CD4-positive, alpha-beta memory T cell (primary cell): ENCODE measurements around the gene SALL3. TPM values are rescaled to one million over a fixed set of nuclear protein-coding genes. Genes with fewer than 3 reads are reported as not detected.

ENCODE experiments used
- CTCF ChIA-PET: fragments of 350-600 bp; sonication (Branson Sonifier 250); formaldehyde crosslinking; loops from one replicate; lab custom pipeline; 2021; ENCODE audit warnings: inconsistent platforms; ENCODE audit not compliant: partially characterized antibody; lab: Charles Lee
- POLR2A ChIA-PET: fragments of 350-600 bp; sonication (Branson Sonifier 250); formaldehyde crosslinking; loops from one replicate; lab custom pipeline; 2021; ENCODE audit not compliant: partially characterized antibody; lab: Charles Lee
- DNase-seq, 5 donors: peaks; one replicate each; pipeline versions ENCODE4 v3.0.0 to v3.0.0-alpha.2; 2020 to 2022; ENCODE audit warnings: mixed read lengths in 1 of 5
- H3K27ac ChIP-seq: one replicate; pipeline ENCODE4 v1.7.0; 2013; ENCODE audit warnings: low read depth, low read length
- H3K27me3 ChIP-seq: 2 replicates; pipeline ENCODE4 v1.7.0; 2013; ENCODE audit warnings: mild to moderate bottlenecking, low read length, moderate library complexity; ENCODE audit not compliant: insufficient read depth
- H3K36me3 ChIP-seq: 2 replicates; pipeline ENCODE4 v1.7.0; 2013; ENCODE audit warnings: mild to moderate bottlenecking, low read length, moderate library complexity; ENCODE audit not compliant: insufficient read depth
- H3K4me1 ChIP-seq: 2 replicates; pipeline ENCODE4 v1.7.0; 2013; ENCODE audit warnings: mild to moderate bottlenecking, low read length, moderate library complexity; ENCODE audit not compliant: insufficient read depth
- H3K4me3 ChIP-seq, 2 donors: one replicate each; pipeline ENCODE4 v1.7.0; 2013; ENCODE audit warnings: low read length in 2 of 2, mild to moderate bottlenecking in 1 of 2
- H3K9me3 ChIP-seq, 2 donors: one replicate each; pipeline ENCODE4 v1.7.0; 2013; ENCODE audit warnings: low read length in 2 of 2, control low read depth in 1 of 2; ENCODE audit not compliant: control insufficient read depth in 1 of 2
- H3K27ac Mint-ChIP-seq, 7 donors: one replicate each; pipeline ENCODE4 v1.8.0; 2020 to 2021; ENCODE audit warnings: mixed read lengths in 7 of 7, mild to moderate bottlenecking in 6 of 7, inconsistent platforms in 3 of 7, moderate library complexity in 3 of 7
- H3K27me3 Mint-ChIP-seq, 2 donors: one replicate each; pipeline ENCODE4 v1.8.0; 2020 to 2021; ENCODE audit warnings: mixed read lengths in 2 of 2
- H3K36me3 Mint-ChIP-seq, 2 donors: one replicate each; pipeline ENCODE4 v1.8.0; 2020 to 2021; ENCODE audit warnings: mixed read lengths in 2 of 2, inconsistent platforms in 1 of 2, mild to moderate bottlenecking in 1 of 2
- H3K4me1 Mint-ChIP-seq, 4 donors: one replicate each; pipeline ENCODE4 v1.8.0; 2020 to 2021; ENCODE audit warnings: mixed read lengths in 4 of 4, mild to moderate bottlenecking in 1 of 4
- H3K4me3 Mint-ChIP-seq, 8 donors: one replicate each; pipeline ENCODE4 v1.8.0; 2020 to 2021; ENCODE audit warnings: mixed read lengths in 8 of 8, mild to moderate bottlenecking in 7 of 8, moderate library complexity in 6 of 8, inconsistent platforms in 3 of 8
- H3K9me3 Mint-ChIP-seq, 8 donors: one replicate each; pipeline ENCODE4 v1.8.0; 2020 to 2021; ENCODE audit warnings: mixed read lengths in 8 of 8, mild to moderate bottlenecking in 5 of 8, inconsistent platforms in 3 of 8, moderate library complexity in 1 of 8
- intact Hi-C: fragments of 100-400 bp; cut with micrococcal nuclease; formaldehyde crosslinking; loops from one replicate; pipeline ENCODE4 v1.15.1; 2023
- polyA plus RNA-seq, 2 donors: library from polyadenylated mRNA; unstranded; fragments of 300-500 nt; fragmentation: Illumina TruSeq; gene quantifications; one replicate each; pipeline ENCODE4 v1.2.3, GENCODE V29; 2021
- total RNA-seq, 2 experiments: library from RNA; stranded (reverse); gene quantifications; one replicate each; pipeline ENCODE4 v1.2.3, GENCODE V29; 2021

SALL3 gene
- total and polyA plus RNA-seq, 4 experiments from 2014 or later: not detected

DNA sequence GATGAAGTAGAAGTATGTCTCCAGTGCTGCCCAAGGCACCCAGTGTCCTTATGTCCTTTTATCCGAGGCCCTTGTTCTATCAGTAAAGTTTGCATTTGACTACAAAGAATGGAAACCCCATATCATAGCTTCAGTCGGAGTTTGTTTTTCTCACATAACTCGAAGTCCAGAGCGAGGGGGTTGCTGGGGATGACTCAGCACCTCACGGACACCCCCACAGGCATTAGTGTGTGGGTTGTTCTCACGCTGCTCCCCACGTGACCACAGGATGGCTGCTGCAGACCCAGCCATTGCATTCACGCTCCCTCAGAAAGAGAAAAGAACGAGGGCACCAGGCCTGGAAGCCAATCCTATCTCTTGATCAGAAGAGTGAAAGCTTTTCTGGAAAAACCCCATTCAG lies 27.8 kb downstream of the SALL3 start:
- ChIA-PET CTCF (no interaction called here), POLR2A (no interaction called here)
- H3K27ac Mint-ChIP-seq: no peak overlapping the region
- no peak overlapping the region for H3K4me3 Mint-ChIP-seq
- intact Hi-C loops: no loop called here
- Histone ChIP-seq H3K36me3 (no peaks in the 10 kb centered on the region), H3K27me3 (no peaks in the 10 kb centered on the region), H3K4me3 (no peak overlapping the region), H3K4me1 (no peaks in the 10 kb centered on the region), H3K9me3 (no peaks in the 10 kb centered on the region), H3K27ac (no peak overlapping the region)
- H3K36me3 Mint-ChIP-seq: no peaks in the 10 kb centered on the region
- peaks cover 3 to 10% of the 10 kb centered on the region in 2 donors for H3K27me3 Mint-ChIP-seq
- DNase-seq: no peak
- H3K9me3 Mint-ChIP-seq: peaks cover 0 to 2% (median 0%) of the 10 kb centered on the region in 8 donors
- peaks cover 0 to 1% (median 0%) of the 10 kb centered on the region in 4 donors for H3K4me1 Mint-ChIP-seq

DNA sequence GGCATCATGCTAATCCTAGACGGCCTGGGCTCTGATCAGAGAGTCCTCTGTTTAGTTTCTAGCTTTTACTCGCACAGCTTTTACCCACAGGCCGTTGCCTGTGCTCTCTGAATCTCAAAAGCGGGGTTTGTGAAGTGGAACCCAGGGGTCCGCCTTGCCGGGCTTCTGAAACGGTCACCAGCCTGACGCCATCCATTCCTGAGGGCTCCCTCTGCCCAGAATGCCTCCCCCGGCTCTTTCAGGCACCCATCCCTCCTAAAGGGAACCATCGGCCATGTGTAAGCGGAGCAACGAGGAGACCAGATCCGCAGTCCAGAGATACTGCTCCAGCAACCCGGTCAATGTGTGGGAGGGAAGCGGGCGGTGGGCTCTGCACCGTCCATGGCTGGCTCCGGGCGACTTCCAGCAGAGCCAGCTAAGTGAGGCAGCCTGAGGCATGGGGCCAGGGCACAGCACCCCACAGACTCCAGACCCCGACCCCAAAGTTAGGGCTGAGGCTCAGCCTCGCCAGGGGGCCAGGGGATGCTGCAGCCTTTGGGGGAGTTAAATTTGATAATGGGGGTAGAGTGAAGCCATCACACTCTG lies 28.8 kb downstream of the SALL3 start:
- peaks cover 0 to 1% (median 0%) of the 10 kb centered on the region in 4 donors for H3K4me1 Mint-ChIP-seq
- Histone ChIP-seq H3K27ac (no peak overlapping the region), H3K9me3 (no peaks in the 10 kb centered on the region), H3K4me3 (no peak overlapping the region), H3K27me3 (no peaks in the 10 kb centered on the region), H3K36me3 (no peaks in the 10 kb centered on the region), H3K4me1 (no peaks in the 10 kb centered on the region)
- H3K36me3 Mint-ChIP-seq: no peaks in the 10 kb centered on the region
- no peak overlapping the region for H3K27ac Mint-ChIP-seq
- peaks cover 0 to 2% (median 0%) of the 10 kb centered on the region in 8 donors for H3K9me3 Mint-ChIP-seq
- H3K4me3 Mint-ChIP-seq: no peak overlapping the region
- H3K27me3 Mint-ChIP-seq: peaks cover 3 to 10% of the 10 kb centered on the region in 2 donors
- ChIA-PET CTCF (no interaction called here), POLR2A (no interaction called here)
- DNase-seq: no peak
- intact Hi-C loops: no loop called here

DNA sequence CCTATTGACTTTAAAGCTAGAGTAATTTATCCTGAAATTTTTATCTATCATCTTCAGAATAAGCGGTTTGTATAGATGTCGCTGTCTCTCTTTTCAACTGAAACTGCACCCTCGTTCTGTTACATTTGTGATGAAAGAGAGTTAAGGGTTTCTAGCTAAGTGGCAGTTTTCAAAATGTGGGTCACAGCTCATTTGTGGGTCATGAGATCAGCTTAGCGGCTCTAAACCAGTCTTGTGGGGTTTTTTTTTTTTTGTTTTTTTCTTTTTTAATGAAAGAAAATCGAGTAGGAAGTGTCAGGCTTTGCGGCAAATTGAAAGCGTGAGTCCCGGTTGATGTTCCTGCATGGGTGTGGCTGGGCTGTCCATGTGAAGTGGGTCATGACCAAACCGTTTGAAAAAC lies 31.2 kb downstream of the SALL3 start:
- POLR2A ChIA-PET: no interaction called here
- Histone ChIP-seq H3K4me3 (no peak overlapping the region), H3K36me3 (no peaks in the 10 kb centered on the region), H3K4me1 (no peaks in the 10 kb centered on the region), H3K27ac (no peak overlapping the region), H3K9me3 (no peaks in the 10 kb centered on the region), H3K27me3 (no peaks in the 10 kb centered on the region)
- Mint-ChIP-seq H3K4me3 (peak overlapping the region in 3 of 8 donors; percentile 55 to 57 (median 55)), H3K9me3 (no peaks in the 10 kb centered on the region), H3K27ac (peak overlapping the region in 3 of 7 donors; percentile 77 to 87 (median 87)), H3K36me3 (no peaks in the 10 kb centered on the region), H3K27me3 (peaks cover 5 to 10% of the 10 kb centered on the region in 2 donors), H3K4me1 (peaks cover 0 to 1% (median 0%) of the 10 kb centered on the region in 4 donors)
- CTCF ChIA-PET: no interaction called here
- intact Hi-C loops: no loop called here
- DNase-seq: peak in 2 of 5 donors; percentile 14 to 19

DNA sequence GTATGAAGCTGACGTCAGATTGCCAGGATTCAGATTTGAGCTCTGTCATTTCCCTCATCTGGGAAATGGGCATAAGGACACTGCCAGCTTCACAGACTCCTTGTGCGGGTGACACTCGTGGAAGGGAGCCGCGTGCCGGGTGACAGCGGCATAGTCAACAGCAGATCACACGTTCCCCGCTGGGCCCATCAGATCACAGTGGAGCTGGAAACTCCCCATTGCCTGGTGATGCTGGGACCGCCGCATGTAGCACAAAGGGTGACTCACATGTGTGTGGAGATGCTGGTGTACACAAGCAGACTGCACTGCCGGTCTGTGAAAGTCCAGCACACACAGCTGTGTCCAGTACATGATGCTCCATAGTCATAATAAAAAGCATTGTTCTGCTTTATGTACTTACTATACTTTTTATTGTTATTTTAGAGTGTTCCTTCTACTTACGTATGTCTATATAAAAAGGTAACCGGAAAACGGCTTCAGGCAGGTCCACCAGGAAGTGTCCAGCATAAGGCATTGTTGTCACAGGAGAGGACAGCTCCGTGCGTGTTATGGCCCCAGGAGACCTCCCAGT lies 31.8 kb downstream of the SALL3 start:
- H3K27me3 ChIP-seq: no peaks in the 10 kb centered on the region
- no peak overlapping the region for H3K4me3 ChIP-seq
- DNase-seq: peak in 2 of 5 donors; percentile 22
- CTCF ChIA-PET: no interaction called here
- H3K9me3 ChIP-seq: no peaks in the 10 kb centered on the region
- Mint-ChIP-seq H3K36me3 (no peaks in the 10 kb centered on the region), H3K4me3 (peak overlapping the region in 4 of 8 donors; percentile 19 to 57 (median 55)), H3K9me3 (no peaks in the 10 kb centered on the region), H3K27me3 (peaks cover 5 to 10% of the 10 kb centered on the region in 2 donors), H3K27ac (peak overlapping the region in 5 of 7 donors; percentile 63 to 87 (median 81)), H3K4me1 (peaks cover 0 to 1% (median 0%) of the 10 kb centered on the region in 4 donors)
- intact Hi-C loops: no loop called here
- POLR2A ChIA-PET: no interaction called here
- H3K4me1 ChIP-seq: no peaks in the 10 kb centered on the region
- H3K36me3 ChIP-seq: no peaks in the 10 kb centered on the region
- H3K27ac ChIP-seq: no peak overlapping the region

DNA sequence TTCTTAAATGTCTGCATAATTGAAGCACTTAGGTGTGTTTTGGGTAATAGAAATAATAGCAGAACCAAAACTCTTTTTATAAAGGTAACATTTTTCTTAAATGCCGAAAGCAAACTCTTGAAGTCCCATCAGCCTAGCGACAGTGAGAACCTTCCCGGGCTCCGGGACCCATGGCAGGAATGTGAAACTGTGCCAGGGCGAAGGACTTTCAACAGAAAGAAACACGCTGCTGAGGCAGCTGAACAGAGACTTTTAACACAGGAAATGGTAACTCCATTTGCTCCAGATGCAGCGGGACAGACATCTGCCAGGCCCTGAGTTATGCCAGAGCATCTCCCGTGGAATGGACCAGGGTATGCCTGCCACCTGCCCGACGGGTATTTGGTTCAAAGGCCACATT lies 34.3 kb downstream of the SALL3 start:
- H3K36me3 Mint-ChIP-seq: no peaks in the 10 kb centered on the region
- intact Hi-C loops: no loop called here
- POLR2A ChIA-PET: no interaction called here
- Histone ChIP-seq H3K9me3 (no peaks in the 10 kb centered on the region), H3K4me3 (no peak overlapping the region), H3K36me3 (no peaks in the 10 kb centered on the region), H3K27ac (no peak overlapping the region), H3K27me3 (no peaks in the 10 kb centered on the region), H3K4me1 (no peaks in the 10 kb centered on the region)
- no peak overlapping the region for H3K4me3 Mint-ChIP-seq
- H3K9me3 Mint-ChIP-seq: no peaks in the 10 kb centered on the region
- peaks cover 5 to 17% of the 10 kb centered on the region in 2 donors for H3K27me3 Mint-ChIP-seq
- H3K4me1 Mint-ChIP-seq: peaks cover 0 to 1% (median 0%) of the 10 kb centered on the region in 4 donors
- H3K27ac Mint-ChIP-seq: no peak overlapping the region
- CTCF ChIA-PET: no interaction called here
- DNase-seq: no peak

DNA sequence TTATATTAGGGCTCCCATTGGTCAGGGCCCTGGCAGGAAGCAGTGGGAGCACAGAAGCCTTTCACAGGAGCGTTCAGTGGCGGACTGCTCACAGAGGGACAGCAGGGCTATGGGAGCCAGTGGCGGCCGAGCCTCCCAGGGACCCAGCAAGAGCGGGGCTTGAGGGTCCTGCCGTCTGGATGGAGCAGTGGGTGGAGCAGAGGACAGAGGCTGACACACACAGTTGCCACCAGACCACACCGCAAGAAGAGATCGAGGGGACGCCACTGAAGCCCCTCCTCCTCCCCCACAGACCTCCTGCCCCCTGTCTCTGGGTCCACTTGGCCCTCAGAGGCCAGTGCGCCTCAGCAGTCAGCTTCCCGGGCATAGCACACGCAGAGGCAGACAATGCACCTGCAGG lies 39.3 kb downstream of the SALL3 start:
- Mint-ChIP-seq H3K9me3 (peaks cover 0 to 9% (median 0%) of the 10 kb centered on the region in 8 donors), H3K4me1 (no peaks in the 10 kb centered on the region)
- no peaks in the 10 kb centered on the region for H3K4me1 ChIP-seq

DNA sequence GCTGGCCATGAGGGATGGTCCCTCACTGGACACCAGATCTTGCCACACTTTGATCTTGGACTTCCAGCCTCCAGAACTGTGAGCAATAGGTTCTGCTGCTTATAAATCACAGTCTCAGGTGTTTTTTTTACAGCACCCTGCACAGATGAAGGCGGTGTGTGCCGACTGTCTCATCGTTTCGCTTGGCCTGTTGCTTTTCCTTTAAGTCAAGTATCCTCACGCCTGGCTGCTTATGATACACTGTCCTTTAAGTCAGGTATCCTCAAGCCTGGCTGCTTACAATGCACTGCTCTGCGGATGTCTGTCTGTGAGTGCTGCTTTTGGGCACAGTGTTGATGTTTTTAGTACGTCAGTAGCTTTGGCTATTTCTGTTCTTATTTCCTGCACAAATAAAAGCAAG lies 40.3 kb downstream of the SALL3 start:
- Histone ChIP-seq H3K27ac (no peak overlapping the region), H3K36me3 (no peaks in the 10 kb centered on the region), H3K27me3 (no peaks in the 10 kb centered on the region), H3K4me1 (no peaks in the 10 kb centered on the region), H3K4me3 (no peak overlapping the region), H3K9me3 (no peaks in the 10 kb centered on the region)
- no peak overlapping the region for H3K4me3 Mint-ChIP-seq
- ChIA-PET CTCF (no interaction called here), POLR2A (no interaction called here)
- H3K36me3 Mint-ChIP-seq: no peaks in the 10 kb centered on the region
- intact Hi-C loops: no loop called here
- H3K4me1 Mint-ChIP-seq: no peaks in the 10 kb centered on the region
- H3K27me3 Mint-ChIP-seq: peaks cover 12 to 14% of the 10 kb centered on the region in 2 donors
- peaks cover 0 to 11% (median 0%) of the 10 kb centered on the region in 8 donors for H3K9me3 Mint-ChIP-seq
- H3K27ac Mint-ChIP-seq: no peak overlapping the region
- DNase-seq: no peak

More for the DNA sequence above, 39.3 kb downstream of the SALL3 start:
- CTCF ChIA-PET: no interaction called here
- Mint-ChIP-seq H3K27me3 (peaks cover 13 to 14% of the 10 kb centered on the region in 2 donors), H3K27ac (no peak overlapping the region), H3K4me3 (peak overlapping the region in 1 of 8 donors; percentile 27), H3K36me3 (no peaks in the 10 kb centered on the region)
- no peak overlapping the region for H3K27ac ChIP-seq
- POLR2A ChIA-PET: no interaction called here
- no peaks in the 10 kb centered on the region for H3K36me3 ChIP-seq
- H3K9me3 ChIP-seq: no peaks in the 10 kb centered on the region
- intact Hi-C loops: no loop called here
- no peak for DNase-seq
- no peak overlapping the region for H3K4me3 ChIP-seq
- no peaks in the 10 kb centered on the region for H3K27me3 ChIP-seq
